CD4-positive, alpha-beta T cell treated with Interferon alpha-2 for 1 hour (primary cell): ENCODE results near the gene KLHDC8A.

ENCODE experiments used
- DNase-seq, 2 donors: peaks; one replicate each; pipeline ENCODE4 v3.0.0-alpha.2; 2020 to 2022

The KLHDC8A gene

DNA sequence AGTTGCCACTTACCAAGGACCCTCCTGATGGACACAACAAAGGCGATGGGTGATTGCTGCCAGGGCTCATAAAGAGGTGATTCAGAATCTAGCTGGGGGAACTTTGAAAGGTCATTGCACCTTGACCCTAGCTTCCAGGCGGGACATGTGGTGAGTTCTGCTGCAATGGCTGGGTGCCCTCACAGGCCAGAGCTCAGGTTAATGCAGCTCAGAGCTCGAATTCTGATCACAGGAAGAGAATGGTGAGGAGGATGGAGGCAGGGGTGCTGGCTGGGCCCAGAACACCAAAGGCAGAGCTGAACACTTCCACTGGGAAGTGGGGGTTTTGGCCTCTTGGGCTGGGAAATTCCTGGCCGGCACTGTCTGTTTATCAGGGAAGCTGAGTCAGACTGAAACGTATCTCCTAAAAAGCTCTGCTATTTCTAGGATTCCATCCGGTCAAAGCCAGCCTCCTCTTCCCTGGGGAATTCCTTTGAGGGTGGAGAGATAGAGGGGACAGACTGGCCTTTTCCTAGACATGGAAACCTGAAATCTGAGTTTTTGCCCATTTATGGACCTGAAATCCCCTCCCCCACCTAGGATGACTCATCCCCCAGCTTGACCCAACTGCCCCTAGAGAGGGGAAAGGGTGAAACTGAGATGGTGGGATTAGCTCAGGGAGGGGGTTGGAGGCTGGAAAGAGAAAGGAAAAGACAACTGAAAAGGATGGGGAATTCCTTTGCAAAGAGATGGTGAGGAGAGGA lies 62.4 kb downstream of the KLHDC8A start:
- DNase-seq: no peak

DNA sequence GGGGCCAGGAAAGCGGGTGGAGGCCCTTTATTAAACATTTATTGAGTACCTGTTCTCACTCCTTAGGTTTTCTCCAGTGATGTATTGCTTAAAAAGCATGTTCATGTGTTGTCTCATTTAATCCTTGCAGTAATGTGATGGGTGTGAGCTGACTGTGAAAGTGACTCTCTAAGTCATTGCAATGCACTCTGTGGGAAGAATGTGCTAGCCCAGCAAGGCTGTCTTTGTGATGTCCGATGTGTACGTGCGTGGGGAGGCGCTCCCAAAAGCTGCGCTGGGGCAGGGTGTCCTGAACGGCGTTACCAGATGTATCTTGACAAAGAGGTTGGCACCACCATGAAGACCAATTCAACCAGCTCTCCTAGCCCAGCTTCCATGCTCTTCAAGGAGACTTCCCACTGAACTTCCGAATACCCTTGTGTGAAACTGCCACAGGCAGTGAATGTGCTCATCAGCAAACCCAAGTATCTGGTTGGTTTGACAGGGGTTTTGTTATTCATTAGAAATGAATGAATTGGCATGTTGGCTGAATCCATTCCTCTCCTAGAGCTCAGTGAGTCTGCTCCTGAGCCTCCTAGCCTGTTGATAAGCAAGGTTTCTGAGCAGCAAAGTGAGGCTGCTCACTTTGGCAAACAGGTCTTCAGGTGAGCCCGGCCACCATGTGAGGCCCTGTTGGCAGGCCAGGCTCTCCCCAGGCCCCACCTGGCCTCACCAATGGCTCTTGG lies 63.2 kb downstream of the KLHDC8A start:
- DNase-seq: no peak

DNA sequence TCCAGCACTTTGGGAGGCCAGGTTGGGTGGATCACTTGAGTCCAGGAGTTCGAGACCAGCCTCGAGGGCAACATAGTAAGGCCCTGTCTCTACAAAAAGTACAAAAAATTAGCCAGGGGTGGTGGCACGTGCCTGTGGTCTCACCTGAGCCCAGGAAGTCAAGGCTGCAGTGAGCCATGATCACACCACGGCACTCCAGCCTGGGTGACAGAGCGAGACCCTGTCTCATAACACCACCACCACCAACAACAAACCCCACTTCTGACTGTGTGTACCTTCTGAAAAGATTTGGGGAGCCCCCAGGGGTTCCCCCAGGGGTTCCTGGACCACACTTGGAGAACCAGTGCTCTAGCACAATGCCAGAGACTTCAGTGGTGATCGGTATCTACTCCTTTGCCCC lies 65.1 kb downstream of the KLHDC8A start:
- DNase-seq: peak in 1 of 2 donors; percentile 45

DNA sequence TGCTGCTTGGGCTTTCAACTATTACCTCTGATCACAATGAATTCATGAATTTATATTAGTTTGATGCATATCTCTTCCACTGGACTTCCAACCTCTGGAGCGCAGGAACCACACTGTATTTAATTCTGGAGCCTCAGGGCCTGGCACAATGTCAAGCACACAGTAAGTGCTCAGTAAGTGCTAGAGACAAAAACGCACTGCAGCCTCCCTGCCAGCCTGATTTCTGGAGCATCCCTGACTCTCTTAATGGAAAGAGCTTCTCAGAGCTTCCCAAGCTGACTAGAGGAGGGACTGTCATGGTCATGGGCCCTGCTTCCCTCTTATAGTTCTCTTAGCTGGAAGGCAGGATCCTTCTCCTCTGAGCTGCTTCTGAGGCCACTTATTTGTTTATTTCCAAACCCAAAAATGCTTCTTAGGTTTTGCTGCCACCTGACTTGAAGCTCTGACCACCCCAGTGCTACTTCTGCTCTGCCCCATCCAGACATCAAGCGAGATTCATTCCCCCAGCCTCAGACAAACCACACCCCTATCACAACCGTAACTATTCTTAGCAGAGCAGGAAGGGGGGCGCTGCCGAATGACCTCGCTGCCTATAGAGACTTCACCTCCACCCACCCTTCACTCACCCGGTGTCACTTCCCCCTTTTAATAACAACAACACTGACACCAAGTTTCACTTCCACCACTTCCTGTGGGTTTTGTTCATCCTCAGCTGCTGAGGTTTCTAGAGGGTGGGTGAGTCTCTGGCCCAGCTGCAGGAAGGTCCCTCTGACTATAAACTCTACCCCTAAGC lies 68.8 kb downstream of the KLHDC8A start:
- peak; percentile 91 to 92 for DNase-seq

DNA sequence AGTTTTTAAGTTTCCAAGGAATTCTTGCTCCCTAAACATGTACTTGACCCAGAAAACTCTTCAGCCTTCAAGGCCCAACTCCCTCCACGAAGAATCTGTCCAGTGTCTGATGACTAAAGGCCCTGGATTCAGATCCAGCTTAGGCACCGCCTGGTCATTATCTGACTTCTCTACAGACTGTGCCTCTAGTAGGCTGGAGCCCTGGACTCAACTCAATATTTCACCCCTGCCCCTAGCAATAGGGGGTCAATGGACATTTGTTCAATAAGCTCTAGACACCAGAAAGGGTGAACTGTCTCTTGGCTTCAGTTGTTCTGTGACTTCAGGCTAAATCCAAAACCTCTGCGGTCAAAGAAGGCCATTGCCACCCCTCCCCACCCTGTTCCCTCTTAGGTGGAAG lies 69.6 kb downstream of the KLHDC8A start:
- DNase-seq: no peak

DNA sequence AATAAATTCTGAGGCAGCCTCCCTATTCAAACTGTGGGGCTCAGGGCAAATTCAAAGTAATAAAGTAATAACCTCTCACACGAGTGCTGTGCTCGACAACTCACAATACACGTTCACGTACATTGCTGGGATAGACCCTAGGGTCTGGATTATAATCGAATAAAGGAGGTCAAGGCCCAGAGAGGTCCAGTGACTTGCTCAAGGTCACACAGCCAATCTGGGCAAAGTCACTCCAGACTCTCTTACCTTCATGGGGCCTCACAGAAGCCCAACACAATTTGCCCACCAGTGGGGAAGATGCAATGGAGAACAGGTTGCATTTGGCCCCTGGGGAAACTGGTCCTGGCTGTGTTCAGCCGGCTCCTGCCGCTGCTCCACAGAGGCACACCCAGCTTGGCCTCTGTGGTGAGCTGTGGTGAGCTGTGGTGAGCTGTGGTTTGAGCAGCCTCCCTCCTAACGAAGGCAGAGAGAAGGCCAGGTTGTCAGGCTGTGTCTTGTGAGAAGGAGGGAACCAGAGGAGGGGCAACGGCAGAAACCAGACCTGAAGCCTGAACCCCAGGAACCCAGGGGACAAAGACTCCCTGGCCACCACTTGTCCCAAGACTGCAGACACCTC lies 70.3 kb downstream of the KLHDC8A start:
- DNase-seq: peak; percentile 69 to 81
